Raji (cell line): ENCODE measurements around the gene IL31.

ENCODE experiments used
- POLR2A ChIP-seq: IDR thresholded peaks from 2 replicates; pipeline ENCODE4 v1.6.1; 2011; ENCODE audit warnings: low read depth, low read length, control low read depth; ENCODE audit not compliant: insufficient read depth

IL31 gene

GRCh38 chr12:122171399-122171798 is 2.6 kb downstream of the IL31 start:
- no peak for TF ChIP-seq POLR2A

- TF ChIP-seq POLR2A = no peak
These were observed 5.5 kb downstream of the IL31 start for GRCh38 chr12:122168492-122168891.

- no peak for TF ChIP-seq POLR2A
These were observed 6.6 kb downstream of the IL31 start for GRCh38 chr12:122167356-122167925.

- no peak for TF ChIP-seq POLR2A
These were observed 7.3 kb downstream of the IL31 start for GRCh38 chr12:122166422-122167349.

- no peak for TF ChIP-seq POLR2A
These were observed 11.0 kb downstream of the IL31 start for GRCh38 chr12:122162976-122163375.

- TF ChIP-seq POLR2A = no peak
These were observed 12.3 kb downstream of the IL31 start for GRCh38 chr12:122161682-122162081.

- no peak for TF ChIP-seq POLR2A
These were observed 13.3 kb downstream of the IL31 start for GRCh38 chr12:122160761-122161160.

GRCh38 chr12:122159882-122160281 is 14.1 kb downstream of the IL31 start:
- TF ChIP-seq POLR2A = no peak

GRCh38 chr12:122158700-122159285 is 15.2 kb downstream of the IL31 start:
- no peak for TF ChIP-seq POLR2A

- TF ChIP-seq POLR2A = no peak
These were observed 18.3 kb downstream of the IL31 start for GRCh38 chr12:122155705-122156104.

GRCh38 chr12:122152754-122153153 is 21.3 kb downstream of the IL31 start:
- TF ChIP-seq POLR2A = no peak

GRCh38 chr12:122150127-122150681 is 23.8 kb downstream of the IL31 start:
- TF ChIP-seq POLR2A = no peak

- TF ChIP-seq POLR2A = no peak
These were observed 25.4 kb downstream of the IL31 start for GRCh38 chr12:122148657-122149056.

- no peak for TF ChIP-seq POLR2A
These were observed 26.3 kb downstream of the IL31 start for GRCh38 chr12:122147514-122148290.

GRCh38 chr12:122145505-122146330 is 28.3 kb downstream of the IL31 start:
- TF ChIP-seq POLR2A = no peak

GRCh38 chr12:122144885-122145284 is 29.1 kb downstream of the IL31 start:
- no peak for TF ChIP-seq POLR2A
